Measurements from ENCODE around the gene C19orf25.
"Not testable (repeated sequence)": the region's sequence is repeated elsewhere in the genome, so short reads cannot be mapped to it uniquely, and the experiment has no call there.

The C19orf25 gene

DNA sequence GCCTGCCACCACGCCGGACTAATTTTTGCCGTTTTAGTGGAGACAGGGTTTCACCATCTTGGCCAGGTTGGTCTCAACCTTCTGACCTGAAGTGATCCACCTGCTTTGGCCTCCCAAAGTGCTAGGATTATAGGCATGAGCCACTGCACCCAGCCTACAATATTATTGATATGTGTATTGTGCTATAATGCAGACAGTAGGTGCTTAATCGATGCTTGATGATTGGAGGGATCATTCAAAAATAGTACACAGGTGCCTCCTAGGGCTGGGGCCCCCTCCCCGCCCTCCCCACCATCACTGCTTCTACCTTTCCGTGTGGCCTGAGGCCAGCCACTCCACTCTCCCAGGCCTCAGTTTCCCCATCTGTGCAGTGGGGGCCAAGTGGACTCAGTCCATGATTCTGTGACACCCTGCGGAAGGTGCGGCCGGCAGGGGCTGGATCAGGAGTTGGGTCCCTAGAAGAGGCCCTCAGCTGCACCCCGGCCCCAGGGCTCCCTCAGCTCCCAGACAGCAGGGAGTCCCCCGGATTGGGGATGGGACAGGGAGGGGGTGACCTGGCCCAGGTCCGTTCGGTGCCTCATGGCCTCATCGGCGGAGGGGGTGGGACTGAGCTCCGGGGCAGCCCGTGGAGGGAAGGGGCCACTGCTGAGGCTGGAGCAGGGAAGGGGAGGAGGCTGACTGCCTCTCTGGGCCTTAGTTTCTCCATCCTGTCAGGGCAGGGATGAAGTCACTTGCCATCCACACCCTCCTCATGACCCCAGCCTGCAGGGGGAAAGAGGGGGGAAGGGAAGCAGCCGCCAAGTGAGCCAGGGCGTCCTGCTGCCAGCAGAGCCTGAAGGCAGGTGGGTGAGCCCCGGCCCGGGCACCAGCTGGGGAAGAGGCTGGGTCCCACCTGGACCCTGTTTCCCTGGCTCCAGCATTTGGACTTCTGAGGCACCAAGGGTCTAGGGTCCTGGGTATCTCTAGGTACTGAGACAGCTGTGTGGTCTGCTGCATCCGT is 32.6 kb upstream of the C19orf25 start:
- DNase-seq = no peak

DNA sequence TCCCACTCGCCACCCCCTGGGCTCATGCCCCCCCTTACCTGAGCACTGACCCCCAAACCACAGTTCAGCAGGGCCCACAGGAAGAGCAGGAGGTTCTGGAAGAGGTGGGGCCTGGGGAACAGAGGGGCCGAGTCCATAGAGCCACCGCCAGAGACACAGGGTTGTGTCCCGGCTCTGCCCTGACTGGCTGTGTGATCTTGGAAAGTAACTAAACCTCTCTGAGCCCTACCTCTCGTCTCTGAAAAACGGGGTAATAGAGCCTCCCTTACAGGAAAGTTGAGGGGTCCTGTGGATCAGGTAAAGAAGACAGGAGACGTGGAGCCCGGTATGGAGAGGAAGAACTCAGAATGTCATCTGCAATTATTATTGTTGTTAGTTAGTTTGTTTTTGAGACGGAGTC is 31.8 kb upstream of the C19orf25 start:
- no peak for DNase-seq

DNA sequence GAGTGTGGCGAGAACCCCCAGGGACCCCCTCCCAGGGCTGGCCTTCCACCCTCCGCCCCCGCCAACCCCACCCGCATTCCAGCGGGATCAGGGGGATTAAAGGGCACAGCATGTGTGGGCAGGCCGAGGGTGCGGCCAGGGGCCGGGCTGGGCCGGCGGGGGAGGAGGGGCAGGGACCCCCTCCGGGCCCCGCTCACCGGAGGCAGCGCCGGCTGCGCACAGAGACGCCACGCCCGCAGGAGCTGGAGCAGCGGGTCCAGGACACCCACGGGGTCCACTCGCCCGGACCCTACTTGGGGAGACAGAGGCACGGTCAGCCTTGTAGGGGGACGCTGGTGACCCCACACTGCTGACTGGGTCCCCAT is 31.4 kb upstream of the C19orf25 start:
- no peak for DNase-seq

DNA sequence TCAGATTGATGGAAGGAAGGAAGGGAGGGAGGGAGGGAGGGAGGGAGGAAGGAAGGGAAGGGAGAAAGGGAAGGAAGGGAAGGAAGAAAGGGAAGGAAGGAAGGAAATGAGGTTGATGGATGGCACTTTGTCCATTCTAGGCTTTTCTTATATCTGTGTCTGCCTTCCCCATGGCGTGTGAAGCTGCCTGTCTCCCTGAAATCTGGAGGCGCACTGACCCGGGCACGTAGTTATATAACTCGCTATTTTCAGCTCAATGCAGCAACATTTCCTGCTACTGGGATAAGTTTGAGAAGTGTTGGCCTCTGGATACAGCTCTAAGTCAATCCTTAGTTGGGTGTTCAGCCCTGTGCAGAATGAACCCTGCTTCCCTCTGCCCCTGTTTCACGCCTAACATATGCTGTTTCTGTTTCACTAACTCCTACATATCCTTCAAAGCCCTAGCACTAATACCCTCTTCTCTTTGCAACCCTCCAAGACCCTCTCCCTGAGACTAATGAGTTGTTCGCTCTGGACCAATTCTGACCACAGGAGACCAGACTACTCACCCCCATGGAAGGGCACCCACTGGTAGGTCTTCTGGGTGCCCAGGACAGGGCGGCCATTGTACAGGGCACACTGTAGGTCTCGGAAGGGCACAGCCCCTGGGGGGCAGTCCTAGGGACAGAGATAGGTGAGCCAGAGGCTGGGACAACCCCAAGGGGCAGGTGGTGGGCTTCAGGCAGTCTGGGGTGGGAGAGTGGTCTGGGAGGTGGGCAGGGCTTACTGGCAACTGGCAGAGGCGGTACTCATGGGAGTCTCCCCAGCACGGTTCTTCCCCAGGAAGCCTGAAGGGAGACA is 30.8 kb upstream of the C19orf25 start:
- no peak for DNase-seq

GRCh38 chr19:1508507-1508856 is 29.5 kb upstream of the C19orf25 start:
- no peak for DNase-seq

GRCh38 chr19:1507763-1508506 is 28.9 kb upstream of the C19orf25 start:
- peak; percentile 93 for DNase-seq

GRCh38 chr19:1507192-1507660 is 28.2 kb upstream of the C19orf25 start:
- no peak for DNase-seq

- no peak for DNase-seq
Measured at GRCh38 chr19:1505991-1506881, 27.2 kb upstream of the C19orf25 start.

GRCh38 chr19:1505012-1505411 is 26.0 kb upstream of the C19orf25 start:
- DNase-seq = no peak

DNA sequence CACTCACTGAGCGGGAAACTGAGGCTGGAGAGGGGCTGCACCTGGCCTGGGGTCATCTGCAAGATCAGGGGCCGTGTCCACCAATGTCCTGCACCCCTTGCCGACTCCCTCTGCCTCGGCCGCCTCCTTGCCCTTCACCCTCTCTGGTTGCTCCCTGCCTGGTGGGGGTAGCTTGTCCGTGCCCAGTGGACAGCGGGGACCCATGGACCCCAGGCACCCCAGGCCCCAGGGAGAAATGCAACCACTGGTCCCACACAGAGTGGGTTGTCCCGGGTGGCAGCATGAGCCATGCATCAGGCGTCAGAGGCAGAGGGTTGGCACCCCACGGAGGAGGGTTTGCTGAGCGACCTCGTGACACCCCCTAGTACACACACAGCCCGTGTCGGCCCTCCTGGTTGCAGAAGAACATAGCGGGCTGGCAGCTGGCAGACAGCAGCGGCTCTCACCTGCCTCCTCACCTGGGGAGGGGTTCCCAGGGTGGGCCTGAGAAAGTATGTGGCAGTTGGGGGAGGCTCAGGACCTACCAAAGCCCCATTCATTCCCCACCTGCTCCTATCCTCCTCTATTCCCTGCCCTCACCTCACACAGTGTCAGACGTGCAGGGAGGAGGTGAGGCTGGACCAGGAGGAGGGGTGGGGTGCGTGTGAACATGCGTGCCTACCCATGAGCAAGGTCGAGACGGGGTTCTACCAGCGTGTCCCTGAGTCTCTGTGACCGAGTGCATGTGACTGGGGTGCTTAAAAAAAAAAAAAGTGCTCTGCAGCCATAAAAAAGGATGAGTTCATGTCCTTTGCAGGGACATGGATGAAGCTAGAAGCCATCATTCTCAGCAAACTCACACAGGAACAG is 25.1 kb upstream of the C19orf25 start:
- no peak for DNase-seq

- DNase-seq = peak; percentile 60 to 65
Measured at GRCh38 chr19:1503089-1503924, 24.3 kb upstream of the C19orf25 start.

GRCh38 chr19:1502433-1503088 is 23.5 kb upstream of the C19orf25 start:
- no peak for DNase-seq

GRCh38 chr19:1501200-1501595 is 22.2 kb upstream of the C19orf25 start:
- DNase-seq = no peak

- DNase-seq = not testable (repeated sequence)
Measured at GRCh38 chr19:1499231-1499630, 20.2 kb upstream of the C19orf25 start.

DNA sequence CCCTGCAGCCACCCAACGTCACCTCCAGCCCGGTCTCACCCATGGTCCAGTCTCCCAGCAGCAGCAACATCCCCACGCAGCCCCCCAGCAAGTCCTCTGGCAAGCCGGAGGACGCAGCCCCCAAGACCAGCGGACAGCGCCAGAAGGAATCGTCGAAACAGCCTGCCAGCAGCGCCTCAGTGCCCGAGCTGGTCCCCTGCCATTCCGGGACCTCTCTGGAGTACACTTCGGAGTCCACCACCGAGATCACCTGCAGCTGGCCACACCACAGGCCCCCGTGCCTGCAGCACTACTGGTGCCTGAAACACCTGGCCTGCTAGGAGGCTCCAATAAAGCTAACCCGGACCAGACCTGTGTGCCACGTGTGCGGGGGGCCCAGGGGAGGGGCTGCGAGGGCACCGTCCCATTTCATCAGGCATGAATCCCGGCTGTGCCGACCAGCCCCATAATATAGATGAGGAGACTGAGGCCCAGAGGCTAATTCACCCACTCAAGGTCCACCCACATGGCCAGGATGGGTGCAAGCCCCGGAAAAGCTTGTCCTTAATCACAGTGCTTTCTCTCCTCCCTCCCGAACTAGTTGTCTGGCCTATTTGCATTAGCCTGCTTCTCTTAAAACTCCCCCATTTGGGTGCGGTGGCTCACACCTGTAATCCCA is 18.7 kb upstream of the C19orf25 start:
- DNase-seq = no peak

DNA sequence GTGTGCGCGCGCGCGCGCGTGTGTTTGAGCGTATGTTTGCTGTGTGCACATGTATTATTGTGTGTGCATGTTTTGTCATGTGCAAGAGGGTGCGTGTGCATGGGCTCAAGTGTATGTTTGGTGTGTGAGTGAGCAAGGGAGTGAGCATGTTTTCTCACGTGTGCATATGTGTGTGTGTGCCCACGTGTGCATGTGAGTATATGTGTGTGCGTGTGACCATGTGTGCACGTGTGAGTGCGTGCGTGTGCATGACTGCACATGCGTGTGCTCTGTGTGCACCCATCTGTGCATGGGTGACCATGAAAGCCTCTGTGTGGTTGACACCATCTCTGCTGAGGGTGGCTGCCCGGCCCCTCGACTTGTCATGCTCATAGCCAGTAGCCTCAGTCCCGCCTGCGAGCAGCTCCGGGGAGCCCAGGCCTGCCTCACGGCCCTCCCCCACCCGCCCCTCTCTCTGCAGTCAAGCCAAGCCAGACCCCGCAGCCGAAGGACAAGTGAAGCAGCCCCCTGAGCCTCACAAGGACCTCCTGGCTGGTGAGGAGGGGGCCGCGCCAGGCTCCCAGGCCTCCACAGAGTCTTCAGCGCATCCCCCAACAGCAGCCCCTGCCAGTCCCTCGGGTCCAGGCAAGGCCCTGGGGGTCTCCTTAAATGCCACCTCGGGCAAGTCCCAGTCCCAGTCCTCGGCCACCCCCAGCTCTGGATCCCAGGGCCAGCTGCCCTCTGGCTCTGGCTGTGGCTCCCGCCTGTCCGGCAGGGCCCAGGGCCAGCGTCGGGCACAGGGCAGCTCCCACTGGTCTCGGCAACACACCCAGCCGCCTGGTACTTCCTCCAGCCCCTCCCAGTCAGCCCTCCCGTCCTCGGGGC is 17.9 kb upstream of the C19orf25 start:
- no peak for DNase-seq

DNA sequence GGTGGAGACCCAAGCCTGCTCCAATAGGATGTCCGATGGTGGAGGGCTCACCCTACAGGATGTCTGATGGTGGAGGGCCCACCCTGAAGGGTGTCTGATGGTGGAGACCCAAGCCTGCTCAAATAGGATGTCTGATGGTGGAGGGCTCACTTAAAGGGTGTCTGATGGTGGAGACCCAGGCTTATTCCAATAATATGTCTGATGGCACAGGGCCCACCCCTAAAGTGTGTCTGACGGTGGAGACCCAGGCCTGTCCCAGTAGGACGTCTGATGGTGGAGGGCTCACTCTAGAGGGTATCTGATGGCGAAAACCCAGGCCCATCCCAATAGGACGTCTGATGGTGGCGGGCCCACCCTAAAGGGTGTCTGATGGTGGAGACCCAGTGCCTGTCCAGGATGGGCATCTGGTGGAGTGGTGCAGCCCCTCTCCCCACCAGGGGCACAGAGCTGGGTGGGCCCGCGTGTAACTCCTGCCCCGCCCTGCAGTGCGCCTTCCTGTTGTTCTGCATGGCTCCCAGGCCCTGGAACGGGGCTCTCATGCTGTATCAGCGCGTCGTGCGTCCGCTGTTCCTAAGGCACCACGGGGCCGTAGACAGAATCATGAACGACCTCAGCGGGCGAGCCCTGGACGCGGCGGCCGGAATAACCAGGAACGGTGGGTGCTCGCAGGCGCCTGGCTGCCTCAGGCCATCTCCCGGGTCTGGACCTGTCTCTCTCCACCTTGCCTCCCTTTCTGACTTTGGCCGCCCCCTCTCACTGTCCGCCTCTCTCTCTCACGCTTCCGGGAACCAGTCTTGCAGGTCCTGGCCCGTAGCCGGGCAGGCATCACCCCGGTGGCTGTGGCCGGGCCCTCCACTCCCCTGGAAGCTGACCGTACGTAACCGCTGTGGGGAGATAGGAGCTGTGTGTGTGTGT is 17.0 kb upstream of the C19orf25 start:
- DNase-seq = no peak
